Inferior parietal cortex (tissue), 1 donor: Measurements from ENCODE around the gene RNF144A.

Source experiments
- DNase-seq: peaks from one replicate; pipeline ENCODE4 v3.0.0-alpha.2; 2016; ENCODE audit errors: extremely low spot score

RNF144A gene

DNA sequence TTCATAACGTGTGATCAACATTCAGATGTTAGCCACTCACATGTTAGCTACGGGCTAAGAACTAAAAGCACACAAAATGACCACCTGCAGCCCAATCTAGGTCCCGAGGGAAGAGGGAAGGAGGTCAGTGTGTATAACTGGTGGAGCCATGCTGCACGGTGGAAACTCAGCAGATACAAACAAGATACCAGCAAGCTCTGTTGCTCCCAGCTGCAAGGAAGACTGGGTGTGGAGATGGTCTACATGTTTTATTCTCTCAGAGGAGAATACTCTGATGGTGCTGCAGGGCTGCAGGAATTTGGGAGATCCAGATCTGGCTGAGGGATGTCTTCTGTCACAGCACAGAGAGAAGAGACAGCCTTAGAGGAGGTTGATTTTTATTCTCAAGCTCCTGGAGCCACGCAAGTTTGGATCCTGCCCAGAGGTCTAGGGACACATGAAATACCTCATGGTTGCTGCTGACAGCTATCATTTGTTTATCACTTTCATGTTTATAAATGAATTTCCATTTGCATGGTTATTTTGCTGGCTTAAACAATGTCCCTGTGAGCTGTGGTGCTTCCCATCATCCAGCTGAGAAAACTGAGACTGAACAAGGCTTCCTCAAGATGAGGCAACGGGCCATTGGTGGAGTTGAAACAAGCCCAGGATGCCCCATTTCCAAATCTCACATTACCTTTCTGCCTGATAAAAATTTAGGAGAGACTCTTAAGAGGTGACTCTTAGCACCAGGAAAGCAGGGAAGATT is 30.9 kb downstream of the RNF144A start:
- DNase-seq: no peak

DNA sequence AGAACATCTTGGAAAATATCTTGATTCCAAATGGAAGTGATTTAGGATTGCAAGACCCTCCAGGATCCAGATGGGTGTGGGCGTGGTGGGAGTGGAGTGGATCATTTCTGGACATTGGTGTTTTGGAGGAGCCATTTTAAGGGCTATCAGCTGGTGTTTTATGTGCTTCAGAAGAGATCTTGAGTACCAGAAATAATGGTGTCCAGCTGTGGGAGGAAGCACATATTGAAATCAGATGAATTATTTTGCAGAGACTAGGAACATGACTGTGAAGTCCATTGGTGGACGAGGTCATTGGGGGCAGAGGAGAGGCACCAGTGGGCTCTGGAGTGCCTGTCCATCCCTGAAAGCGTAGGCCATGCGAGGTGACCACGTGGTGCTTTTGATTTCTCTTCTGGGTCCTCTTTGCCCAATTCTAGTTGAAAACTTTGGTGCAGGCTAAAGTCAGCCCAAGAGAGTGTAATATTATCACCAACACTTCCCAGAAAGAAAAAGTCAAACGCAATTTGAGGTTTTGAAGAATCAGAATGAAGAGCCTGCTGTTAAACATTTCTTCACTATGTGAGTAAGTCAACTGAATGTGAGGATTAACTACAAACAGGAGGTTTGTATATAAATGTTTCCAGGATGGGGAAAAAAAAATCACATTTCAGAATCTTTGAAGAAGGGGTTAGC is 31.6 kb downstream of the RNF144A start:
- DNase-seq: no peak

DNA sequence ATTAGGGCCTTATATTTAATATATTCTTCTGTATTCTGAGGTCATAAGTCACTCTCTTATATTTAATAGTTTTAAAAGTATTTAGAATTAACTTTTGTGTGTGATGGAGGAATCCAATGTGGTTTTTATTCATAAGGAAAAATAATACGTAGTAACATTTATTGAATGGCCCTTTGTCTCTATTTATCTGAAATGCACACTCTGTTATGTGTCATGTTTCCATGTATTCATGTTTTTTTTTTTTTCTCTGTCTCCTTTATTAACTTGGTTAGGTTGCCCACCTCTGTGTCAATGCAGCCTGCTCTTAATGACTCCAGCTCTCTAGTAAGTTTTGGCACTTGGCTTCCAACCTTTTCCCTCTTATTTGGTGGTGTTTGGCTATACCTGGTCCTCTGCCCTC is 33.8 kb downstream of the RNF144A start:
- no peak for DNase-seq

DNA sequence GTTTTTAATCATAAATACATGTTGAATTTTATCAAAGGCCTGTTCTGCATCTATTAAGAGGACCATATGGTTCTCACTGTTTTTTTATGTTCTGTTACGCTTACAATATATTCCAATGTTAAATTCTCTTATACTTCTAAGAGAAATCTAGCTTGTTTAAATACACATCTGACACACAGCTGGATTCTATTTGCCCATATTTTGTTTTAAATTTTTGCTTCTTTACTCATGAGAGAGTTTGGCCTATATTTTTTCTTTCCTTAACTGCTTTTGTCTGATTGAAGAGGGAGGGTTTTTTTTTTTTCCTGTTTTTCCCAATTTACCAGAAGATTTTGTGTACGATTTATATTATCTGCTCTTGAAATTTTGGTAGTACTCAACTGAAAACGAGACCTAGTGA is 34.9 kb downstream of the RNF144A start:
- no peak for DNase-seq

DNA sequence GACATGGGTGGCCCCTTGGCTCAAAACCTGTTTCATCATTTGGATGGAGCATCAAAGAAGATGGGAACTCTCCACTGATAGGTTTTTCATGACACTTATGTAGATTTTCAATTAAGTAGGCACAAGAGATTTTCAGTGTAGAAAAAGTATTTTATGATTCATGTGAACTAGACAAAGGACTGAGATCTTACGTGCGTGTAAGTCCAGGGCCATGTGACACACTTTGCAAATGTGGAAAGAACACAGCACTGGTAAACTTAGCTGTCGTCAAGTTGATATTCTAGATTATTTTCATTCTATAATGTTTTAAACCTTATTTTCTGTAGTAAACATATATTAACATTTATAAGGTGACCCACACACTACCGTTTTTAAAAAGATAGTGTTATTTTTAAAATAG is 37.4 kb downstream of the RNF144A start:
- DNase-seq: no peak

DNA sequence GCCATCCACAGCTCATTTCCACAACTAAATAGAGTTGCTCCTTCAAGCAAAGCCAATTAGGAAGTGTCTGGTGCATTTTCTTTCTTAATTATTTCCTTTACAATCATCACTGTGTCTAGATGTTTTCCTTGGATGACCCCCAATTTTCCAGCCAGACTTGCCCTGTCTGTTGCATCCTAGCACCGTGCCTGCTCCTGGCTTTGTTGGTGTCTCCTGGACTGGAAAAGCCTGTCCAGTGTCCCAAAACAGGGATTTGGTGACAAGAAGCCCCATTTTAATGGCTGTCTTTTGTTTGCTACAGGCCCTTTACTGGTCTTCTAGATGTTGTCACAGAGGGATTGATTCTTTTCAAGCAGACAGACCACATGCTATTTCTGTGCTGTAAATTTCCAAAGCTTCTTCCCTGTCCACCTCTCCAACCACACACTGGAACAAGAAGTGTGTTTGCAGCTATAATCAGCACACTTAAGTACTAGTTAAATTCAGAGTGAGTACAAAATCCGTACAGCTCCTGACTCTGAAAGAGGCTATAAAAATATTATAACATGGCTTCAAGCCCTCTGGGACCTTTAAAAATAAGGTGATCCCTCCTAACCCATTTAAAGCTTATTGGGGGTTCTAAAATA is 38.4 kb downstream of the RNF144A start:
- no peak for DNase-seq

DNA sequence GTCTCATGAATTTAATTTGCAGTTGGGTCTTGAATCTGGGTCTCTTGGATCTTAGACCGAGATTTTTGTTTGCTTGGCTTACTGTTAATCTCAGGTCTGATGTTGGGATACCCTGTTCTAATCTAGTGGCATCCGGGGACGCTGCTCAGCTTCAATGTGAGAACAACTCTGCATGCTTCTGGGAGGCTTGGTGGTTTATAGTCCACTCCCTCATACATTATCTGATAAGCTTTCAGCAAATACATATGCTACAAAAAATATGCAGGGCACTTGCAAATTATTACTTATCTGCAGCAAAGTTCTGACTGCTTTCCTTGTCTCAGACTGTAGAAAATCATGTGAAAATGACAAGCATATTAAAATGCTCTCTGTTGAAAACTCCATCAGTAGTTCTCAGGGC is 39.4 kb downstream of the RNF144A start:
- DNase-seq: no peak

DNA sequence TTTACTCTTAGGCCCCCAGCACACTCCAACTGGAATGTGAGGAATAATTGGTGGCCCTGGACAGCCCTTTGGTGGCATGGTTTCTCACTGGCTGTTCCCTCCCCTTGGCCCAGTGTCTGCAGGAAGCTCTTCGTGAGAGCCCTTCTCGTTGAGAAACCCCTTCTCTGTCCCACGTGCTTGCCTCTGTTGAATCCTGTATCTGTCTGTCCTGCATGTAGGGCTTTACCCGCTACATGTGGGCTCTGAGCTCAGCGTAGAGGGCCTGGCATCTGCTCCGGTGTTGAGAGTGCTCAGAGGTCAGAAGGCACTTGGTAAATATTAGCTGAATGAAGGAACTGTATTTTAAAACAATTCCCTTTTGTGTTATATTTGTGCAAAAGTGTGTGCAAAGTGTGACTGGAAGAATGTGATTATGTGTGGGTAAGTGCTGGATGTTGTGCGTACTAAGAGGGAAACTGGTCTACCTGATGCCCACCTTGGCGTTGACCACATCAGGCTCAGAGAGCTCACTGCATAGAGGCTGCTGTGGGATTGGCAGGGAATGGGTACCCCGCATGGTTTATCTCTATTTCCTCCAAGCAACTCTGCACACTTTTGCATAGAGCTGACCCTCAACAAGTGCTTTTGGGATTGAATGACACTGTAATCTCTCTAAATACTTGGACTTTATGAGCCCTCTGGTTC is 40.0 kb downstream of the RNF144A start:
- no peak for DNase-seq

DNA sequence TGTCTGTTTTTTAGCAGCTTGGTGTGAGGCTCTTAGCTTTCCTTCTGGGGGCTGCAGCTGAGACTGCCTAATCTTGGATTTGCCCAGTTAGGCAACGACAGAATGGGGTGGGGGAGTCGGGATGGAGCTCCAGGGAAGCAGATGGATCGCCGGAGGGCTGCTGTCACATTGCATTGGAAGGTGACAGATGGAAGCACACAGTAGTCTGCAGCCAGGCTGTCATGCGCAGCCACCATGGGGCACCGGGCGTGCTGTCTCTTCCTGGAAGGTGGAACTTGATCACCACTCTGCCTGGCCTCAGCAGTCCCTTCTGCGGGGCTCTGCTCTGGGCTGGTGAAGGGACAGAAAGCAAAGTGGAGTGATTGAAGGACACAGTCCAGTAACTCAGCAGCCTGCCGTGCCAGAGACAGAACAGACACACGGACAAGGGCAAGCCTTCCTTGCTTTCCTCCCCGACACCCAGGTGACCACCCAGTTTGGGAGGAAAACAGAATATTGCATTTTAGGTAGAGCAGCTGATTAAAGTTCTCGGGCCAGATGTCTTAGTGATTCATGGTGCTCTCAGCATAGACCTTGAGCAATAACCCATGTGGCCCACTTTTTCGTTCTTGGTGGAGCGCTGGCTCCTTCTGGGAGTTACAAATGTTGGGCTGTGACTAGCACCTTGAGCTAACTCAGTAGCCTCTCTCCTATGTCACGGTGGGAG is 40.9 kb downstream of the RNF144A start:
- DNase-seq: no peak

DNA sequence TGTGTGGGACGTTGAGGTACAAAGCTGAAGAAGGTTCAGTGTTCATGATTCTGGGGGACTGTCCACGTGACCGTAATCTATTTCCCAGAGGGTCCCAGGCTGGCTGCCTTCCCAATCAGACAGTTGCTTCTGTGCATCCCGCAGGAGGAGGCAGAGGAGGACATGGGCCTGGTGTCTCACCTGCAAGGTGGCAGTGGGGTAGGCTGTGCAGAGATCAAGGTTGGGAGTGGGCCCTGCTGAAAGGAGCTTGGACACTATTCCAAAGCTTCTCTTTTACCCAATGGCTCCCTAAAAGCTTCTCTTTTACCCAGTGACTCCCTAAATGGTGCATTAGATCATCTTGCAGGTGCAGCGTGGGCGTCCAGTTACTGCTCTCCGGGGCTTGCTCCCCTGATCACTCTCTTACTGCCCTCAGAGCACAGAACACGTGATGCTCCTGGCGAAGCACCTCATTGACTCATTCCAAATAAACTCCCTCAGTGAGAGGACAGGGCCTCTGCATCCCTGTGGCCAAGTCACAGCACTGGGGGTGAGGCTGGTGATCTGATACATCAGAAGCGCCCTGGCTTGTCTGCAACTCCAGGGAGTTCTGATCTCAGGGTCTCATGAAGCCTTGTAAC is 41.5 kb downstream of the RNF144A start:
- DNase-seq: no peak

DNA sequence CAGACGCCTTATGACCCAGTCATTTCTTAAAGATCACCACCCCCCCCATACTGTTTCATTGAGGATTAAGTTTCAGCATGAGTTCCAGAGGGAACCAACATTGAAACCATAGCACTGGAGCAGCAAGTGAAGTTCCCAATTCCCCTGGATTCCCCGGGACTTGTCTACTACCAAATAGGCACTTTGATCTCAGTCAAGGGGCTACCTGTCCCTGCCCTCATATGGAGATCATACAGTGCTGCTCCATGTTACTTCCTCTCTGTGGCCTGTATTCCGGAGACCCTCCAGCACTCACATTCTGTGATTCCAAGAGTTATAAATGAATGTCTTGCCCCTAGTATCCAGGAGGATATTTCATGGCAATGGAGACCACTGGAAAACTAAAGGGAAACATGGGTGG is 42.5 kb downstream of the RNF144A start:
- no peak for DNase-seq

DNA sequence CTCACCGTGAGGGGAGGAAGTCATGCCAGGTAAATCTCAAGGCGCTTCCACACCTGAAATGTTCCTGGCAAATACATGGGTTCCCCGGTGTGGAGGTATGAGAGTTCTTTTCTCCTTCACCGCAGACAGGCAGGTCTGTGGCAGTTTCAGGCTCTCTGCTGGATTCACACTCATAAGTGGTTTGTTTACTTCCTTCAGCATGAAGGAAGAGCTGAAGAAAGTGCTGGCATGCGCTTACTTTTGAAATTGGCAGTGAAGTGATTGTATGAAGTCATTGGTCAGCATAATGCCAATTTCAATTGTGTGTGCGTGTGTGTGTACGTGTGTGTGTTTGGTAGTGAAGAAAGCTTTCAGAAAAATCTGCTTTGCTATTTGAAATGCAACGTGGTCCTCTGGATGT is 43.4 kb downstream of the RNF144A start:
- peak; percentile 63 for DNase-seq

DNA sequence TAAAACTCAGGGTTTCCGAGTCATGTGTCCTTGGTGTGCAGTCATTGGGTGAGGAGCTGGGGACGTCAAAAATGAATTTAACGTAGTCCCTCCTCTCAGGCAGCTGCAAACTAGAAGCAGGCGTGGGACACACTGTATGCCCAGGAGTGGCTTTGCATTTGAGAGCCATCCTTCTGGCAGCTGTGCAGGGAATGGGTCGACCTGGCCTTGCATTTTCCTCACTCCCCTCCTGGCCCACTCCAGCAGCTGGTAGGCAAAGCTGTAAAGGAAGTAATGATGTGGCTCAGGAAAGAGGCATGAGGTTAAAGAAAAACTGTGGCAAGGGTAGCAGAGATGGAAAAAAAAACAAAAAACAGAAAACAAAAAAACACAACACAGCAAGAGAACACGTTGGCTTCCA is 46.5 kb downstream of the RNF144A start:
- no peak for DNase-seq

DNA sequence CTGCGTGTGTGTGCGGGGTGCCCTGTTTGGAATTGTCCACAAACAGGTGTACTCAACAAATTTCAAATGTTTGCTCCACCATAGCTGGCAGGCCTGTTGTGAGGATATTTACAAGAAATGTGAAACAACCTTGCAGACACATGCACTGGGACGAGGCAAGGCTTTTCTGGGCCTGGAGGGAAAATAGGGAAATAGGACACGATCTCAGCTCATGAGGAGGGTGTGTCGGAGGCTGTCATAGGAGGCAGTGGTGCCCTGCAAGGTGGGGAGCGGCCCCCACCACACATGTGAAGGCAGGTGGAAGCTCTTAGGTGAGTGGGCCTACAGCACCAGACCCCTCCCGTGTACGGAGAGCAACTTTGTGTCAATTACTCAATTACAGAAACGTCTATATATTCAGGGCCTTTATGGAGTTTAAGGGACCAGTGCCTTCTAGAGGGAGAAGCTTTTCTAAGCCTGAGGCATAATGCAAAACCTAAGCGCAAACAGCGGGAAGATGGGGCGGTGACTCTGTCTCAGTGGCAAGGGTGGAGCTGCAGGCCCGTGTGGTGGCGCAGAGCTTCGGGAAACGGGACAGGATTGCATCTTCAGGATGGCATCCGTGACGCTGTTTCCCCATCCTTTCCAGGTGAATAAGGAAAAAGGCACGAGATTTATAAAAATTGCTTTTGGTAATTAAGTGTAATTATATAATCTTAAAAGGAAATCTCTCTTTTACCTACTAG is 48.0 kb downstream of the RNF144A start:
- DNase-seq: no peak

DNA sequence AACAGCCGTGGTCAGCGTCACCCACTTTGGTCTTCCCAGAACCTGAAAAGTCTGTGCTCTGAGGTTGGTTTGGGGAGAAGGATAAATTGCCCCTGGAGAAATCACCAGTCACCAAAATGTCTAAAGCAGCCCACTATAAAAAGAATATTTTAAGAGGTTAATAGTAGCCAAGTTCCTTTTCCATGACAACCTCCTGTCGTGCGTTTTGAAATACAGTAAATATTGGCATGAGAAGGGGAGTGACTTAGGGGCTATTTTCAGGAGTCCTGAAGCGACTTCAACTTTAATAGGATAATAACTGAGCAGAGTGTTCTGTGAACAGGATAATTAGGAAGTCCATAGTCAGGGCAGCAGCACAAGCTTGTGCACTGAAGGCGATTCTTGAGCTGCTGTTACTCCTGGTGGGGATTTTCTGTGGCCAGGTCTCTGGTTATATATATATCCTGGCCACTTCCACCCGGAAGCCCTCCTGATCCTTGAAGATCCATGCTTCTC is 49.3 kb downstream of the RNF144A start:
- no peak for DNase-seq

DNA sequence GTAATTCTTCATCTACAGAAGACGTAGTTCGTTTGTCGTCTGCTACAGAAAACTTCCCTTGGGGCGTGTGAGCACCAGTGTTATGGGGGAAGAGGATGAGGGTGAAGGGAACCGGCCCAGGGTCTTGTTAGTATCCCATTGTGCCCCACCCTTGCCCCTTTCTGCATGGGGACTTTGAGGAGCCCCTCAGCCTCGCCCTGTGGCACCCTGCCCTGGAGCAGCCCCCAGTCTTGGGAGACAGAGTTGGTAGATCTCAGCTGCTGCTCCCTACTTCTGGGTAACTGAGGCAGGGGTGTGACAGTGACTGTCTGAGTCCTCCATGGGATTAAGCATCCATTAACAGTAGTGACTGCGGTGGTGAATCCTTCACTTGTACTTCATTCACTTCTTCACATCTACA is 50.1 kb downstream of the RNF144A start:
- no peak for DNase-seq

DNA sequence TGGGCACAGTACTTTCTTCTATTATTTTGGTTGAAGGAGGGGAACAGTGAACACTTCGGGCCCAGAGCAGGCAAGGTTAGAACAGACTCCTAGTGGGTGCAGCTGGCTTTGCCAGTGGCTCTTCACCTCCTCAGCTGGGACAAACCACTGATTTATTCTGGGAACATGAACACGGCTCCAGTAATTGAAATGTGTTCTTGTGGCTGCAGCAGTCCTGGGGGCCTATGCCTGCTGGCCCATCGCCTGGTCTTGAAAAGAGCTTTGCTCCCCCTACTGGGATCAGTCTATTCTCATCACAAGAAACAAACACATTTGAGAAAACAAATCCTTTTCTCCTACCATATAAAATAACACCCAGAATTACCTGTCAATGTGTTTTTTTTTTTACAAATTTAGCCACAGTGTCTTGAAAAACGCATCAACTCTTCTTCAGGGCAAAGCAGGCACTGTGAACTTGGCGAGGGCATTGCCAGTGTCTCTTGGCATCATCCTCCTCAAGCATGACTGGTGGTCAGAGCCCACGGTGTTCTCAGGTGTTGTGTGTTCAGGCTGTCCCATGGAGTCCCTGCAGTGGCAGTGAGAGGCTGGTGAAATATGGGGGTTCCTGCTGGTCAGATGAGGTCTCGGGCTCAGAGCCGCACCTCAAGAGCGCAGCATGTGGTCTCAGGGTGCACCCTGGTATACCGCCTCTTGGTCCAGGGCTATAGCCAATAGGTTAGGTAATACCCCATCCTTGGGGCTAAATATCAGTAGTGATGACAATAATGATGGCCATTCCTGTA is 51.3 kb downstream of the RNF144A start:
- peak; percentile 70 for DNase-seq

DNA sequence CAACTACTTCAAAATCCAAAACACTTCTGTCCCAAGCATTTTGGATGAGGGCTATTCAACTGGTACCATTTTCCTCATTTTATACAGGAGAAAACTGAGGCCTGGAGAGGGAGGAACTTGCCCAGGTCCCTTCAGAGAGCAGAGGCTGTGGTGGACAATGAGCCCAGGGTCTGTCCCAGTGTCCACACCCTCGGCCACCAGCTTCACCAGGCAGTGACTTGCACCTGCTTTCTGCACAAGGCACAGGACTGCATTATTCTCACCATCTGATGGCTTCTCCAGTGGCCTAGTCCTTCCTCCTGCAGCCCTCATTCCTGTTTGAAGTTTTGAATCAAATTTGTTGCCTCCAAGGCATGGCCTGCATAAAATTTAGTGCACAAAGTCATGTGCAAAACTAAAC is 53.3 kb downstream of the RNF144A start:
- DNase-seq: no peak

DNA sequence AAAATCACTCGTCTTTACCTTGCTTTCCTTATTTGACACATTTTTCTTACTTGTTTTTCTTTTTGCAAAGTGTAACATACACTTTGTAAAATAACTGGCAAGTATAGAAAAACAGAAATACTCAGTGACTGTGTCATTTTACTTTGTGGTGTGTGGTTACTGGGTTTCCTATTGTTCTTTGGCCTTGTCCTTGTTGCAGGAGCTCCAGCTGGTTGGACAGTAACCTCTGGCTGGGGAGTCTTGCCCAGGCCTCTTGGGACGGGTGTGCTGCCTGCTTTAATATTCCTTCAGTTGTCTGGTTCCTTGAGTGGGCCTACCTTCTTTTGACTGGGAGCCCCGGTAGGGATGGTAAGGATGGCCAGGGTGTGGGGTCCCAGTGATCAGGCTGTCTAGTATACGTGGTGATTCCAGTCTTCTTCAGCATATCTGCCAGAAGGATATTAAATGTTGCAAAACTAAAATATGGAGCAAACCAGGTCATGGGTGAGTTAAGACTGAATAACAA is 53.8 kb downstream of the RNF144A start:
- no peak for DNase-seq

DNA sequence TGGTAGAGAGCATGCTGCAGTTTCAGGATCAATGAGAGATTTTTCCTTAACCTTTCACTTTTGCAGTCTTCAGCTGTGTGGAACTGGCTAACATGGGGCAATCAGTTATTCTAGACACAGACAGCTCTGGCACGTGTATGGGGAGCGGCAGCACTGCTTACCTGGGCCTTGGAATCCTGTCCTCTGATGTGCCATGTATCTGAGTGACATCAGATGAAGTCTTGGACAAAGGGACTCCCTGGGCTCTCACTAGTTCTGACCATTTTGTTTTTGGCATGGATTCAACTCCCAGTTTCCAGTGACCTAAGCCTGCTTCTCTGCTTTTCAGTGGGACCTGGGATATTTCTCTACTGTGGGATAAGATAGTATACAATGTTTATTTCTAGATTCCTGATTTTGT is 54.3 kb downstream of the RNF144A start:
- DNase-seq: no peak
